Activated CD8-positive, alpha-beta memory T cell treated with anti-CD3 and anti-CD28 coated beads, Interleukin-2, amount 10 ng/mL, durations not matched to agents 7 days and 5 days (primary cell): ENCODE measurements around the gene SELPLG. TPM values are rescaled to one million over a fixed set of nuclear protein-coding genes. Genes with fewer than 3 reads are reported as not detected.

ENCODE experiments used
- ATAC-seq: fragments of 150-1000 bp; cut with Tn5 transposase; one replicate; pipeline ENCODE4 v1.10.0; 2021; ENCODE audit warnings: moderate library complexity
- CTCF ChIA-PET: fragments of 350-600 bp; sonication (Branson Sonifier 250); formaldehyde crosslinking; loops from one replicate; lab custom pipeline; 2021; ENCODE audit warnings: antibody characterized with exemption; lab: Charles Lee
- DNase-seq: peaks from one replicate; pipeline ENCODE4 v3.0.0-alpha.2; 2020
- H3K27ac Mint-ChIP-seq: one replicate; pipeline ENCODE4 v1.8.0; 2021; ENCODE audit warnings: mild to moderate bottlenecking, mixed read lengths
- H3K27me3 Mint-ChIP-seq: one replicate; pipeline ENCODE4 v1.8.0; 2021; ENCODE audit warnings: mixed read lengths
- H3K36me3 Mint-ChIP-seq: one replicate; pipeline ENCODE4 v1.8.0; 2021; ENCODE audit warnings: mild to moderate bottlenecking, mixed read lengths
- H3K4me1 Mint-ChIP-seq: one replicate; pipeline ENCODE4 v1.8.0; 2021; ENCODE audit warnings: mixed read lengths
- H3K4me3 Mint-ChIP-seq: one replicate; pipeline ENCODE4 v1.8.0; 2021; ENCODE audit warnings: mild to moderate bottlenecking, moderate library complexity, mixed read lengths
- H3K9me3 Mint-ChIP-seq: one replicate; pipeline ENCODE4 v1.8.0; 2022; ENCODE audit warnings: low read depth, mixed read lengths
- total RNA-seq, 2 experiments: library from RNA; stranded (reverse); gene quantifications; one replicate each; pipeline ENCODE4 v1.2.3, GENCODE V29; 2021

The SELPLG gene
- total RNA-seq, 2 experiments from 2014 or later, result 148 to 184 TPM

DNA sequence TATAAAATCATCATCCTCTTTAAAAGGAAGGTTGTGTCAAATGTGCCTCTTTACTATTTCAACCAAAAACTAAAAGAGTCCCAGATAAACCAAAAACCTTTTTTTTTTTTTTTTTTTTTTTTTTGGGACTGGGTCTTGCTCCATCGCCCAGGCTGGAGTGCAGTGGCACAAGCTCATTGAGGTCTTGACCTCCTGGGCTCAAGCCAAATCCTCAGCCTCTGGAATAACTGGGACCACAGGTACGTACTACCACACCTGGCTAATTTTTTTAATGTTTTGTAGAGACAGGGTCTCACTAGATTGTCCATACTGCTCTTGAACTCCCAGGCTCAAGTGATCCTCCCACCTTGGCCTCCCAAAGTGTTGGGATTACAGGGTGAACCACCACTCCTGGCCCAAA lies 16.4 kb upstream of the SELPLG start:
- Mint-ChIP-seq H3K27me3 (no peaks in the 10 kb centered on the region), H3K27ac (no peak overlapping the region), H3K4me1 (peaks cover 25% of the 10 kb centered on the region), H3K4me3 (no peak overlapping the region), H3K36me3 (peaks cover 15% of the 10 kb centered on the region), H3K9me3 (no peaks in the 10 kb centered on the region)
- CTCF ChIA-PET, result interaction anchor here (1.6 to 1.8 kb wide), 2 partner anchors 14 to 32 kb away, joined by 4 to 5 read pairs; no protein-coding TSS in a partner anchor
- ATAC-seq, result no peak
- no peak for DNase-seq

DNA sequence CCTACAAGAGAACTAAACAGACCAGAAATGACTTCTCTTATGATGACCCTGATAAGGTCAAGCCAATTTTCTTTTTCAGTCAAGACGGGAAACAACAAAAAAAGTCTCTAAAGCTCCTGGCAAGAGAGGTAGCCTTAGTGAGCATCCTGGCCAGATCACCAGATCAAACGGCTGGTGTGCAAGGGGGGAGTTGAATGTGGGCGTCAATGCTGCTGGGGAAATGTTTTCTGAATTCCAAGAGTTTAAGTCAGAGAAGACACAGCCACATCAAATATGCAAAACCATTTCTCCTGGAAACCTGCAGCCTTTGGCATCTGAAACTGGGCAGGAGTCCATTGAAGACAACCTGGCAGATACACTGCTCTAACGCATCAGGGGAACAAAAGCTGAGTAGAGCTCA lies 16.0 kb upstream of the SELPLG start:
- no peak overlapping the region for H3K27ac Mint-ChIP-seq
- peaks cover 25% of the 10 kb centered on the region for H3K4me1 Mint-ChIP-seq
- H3K27me3 Mint-ChIP-seq, result no peaks in the 10 kb centered on the region
- no peaks in the 10 kb centered on the region for H3K9me3 Mint-ChIP-seq
- H3K36me3 Mint-ChIP-seq, result peaks cover 14% of the 10 kb centered on the region
- H3K4me3 Mint-ChIP-seq, result no peak overlapping the region
- CTCF ChIA-PET, result interaction anchor here (1.6 to 1.8 kb wide), 2 partner anchors 15 to 31 kb away, joined by 4 to 5 read pairs; no protein-coding TSS in a partner anchor
- ATAC-seq, result no peak
- DNase-seq, result no peak

DNA sequence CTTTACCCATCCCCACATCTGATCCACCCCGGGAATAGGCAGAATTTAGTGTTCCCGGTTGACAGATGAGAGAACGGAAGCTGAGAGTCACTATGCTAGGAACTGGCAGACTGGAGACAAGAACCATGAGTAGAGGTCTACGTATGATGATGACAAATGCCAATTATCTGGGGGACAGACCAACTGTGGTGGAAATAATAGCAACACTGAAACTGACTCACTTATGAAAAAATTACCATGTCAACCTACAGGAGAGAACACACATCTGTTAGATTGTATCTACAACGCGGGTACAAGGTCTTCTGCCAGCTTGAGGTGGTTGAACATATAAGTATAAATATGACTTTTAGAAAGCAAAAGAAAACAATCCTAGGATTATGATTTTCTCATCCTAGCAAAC lies 15.4 kb upstream of the SELPLG start:
- CTCF ChIA-PET, result interaction anchor here (0.5 to 1.8 kb wide), 3 partner anchors 15 to 157 kb away, joined by 3 to 5 read pairs (median 4); no protein-coding TSS in a partner anchor
- DNase-seq (no peak), ATAC-seq (no peak)
- Mint-ChIP-seq H3K27ac (no peak overlapping the region), H3K27me3 (no peaks in the 10 kb centered on the region), H3K4me1 (peaks cover 25% of the 10 kb centered on the region), H3K36me3 (peaks cover 14% of the 10 kb centered on the region), H3K4me3 (no peak overlapping the region), H3K9me3 (no peaks in the 10 kb centered on the region)

DNA sequence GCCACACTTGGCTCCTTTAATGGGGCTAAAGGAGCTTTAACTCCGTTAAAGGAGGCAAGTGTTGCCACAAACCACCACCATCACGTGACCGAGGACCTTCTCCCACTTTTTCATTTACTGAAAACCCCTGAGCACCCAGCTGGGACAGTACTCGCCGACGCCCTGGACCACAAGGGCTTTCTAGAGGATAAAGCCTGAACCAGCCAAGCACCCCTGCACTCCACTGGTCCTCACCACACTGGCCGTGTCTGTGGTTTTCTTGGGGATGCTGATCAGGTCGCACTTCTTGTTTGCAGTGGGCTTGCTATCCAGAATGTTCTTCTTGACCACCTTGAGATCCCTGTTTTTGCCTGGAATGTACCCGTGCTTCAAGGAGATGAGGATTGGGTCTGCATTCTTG lies 14.7 kb upstream of the SELPLG start:
- peaks cover 25% of the 10 kb centered on the region for H3K4me1 Mint-ChIP-seq
- peaks cover 14% of the 10 kb centered on the region for H3K36me3 Mint-ChIP-seq
- no peaks in the 10 kb centered on the region for H3K9me3 Mint-ChIP-seq
- DNase-seq, result no peak
- H3K27me3 Mint-ChIP-seq, result no peaks in the 10 kb centered on the region
- CTCF ChIA-PET, result no interaction called here
- H3K4me3 Mint-ChIP-seq, result no peak overlapping the region
- no peak overlapping the region for H3K27ac Mint-ChIP-seq
- ATAC-seq, result no peak

DNA sequence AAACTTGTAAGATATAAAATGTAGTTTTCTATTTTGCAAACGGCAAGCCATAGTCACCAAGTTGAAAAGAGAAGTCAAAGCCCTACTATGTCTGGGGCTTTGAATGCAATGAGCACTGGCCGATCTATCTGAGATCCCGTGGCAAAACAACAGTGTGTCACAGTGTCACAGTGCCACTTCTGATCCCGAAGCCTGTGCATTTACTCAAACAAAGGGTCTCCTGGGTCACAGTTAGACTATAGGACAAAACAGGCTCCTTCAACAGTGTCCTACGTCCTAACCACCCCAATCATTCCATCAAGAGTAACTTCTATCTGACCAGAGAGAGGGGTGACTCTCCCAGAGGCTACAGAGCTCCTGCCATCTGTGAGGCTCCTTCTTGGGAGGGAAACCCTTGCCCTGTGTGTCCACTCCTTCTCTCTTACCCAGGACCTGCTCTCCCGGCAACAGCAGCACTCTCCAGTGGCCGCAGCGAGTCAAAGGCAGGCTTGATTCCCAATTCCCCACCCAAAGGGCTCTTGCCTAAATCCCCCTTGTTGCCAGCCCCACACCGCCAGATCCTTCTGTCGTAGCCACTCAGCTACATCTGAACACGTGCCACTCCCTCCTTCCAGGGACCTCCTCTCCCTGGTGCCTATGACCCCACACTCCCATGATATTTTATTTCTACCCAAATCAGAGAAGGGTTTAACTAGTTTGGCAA lies 14.0 kb upstream of the SELPLG start:
- CTCF ChIA-PET, result interaction anchor here (0.8 to 3.6 kb wide), 4 partner anchors 12 to 85 kb away, joined by 4 to 12 read pairs (median 9); partner anchors contain the start of gene ISCU
- Mint-ChIP-seq H3K27me3 (no peaks in the 10 kb centered on the region), H3K27ac (peak overlapping the region; percentile 10), H3K4me1 (peaks cover 25% of the 10 kb centered on the region), H3K4me3 (no peak overlapping the region), H3K36me3 (peaks cover 14% of the 10 kb centered on the region), H3K9me3 (no peaks in the 10 kb centered on the region)
- DNase-seq, result no peak
- no peak for ATAC-seq

DNA sequence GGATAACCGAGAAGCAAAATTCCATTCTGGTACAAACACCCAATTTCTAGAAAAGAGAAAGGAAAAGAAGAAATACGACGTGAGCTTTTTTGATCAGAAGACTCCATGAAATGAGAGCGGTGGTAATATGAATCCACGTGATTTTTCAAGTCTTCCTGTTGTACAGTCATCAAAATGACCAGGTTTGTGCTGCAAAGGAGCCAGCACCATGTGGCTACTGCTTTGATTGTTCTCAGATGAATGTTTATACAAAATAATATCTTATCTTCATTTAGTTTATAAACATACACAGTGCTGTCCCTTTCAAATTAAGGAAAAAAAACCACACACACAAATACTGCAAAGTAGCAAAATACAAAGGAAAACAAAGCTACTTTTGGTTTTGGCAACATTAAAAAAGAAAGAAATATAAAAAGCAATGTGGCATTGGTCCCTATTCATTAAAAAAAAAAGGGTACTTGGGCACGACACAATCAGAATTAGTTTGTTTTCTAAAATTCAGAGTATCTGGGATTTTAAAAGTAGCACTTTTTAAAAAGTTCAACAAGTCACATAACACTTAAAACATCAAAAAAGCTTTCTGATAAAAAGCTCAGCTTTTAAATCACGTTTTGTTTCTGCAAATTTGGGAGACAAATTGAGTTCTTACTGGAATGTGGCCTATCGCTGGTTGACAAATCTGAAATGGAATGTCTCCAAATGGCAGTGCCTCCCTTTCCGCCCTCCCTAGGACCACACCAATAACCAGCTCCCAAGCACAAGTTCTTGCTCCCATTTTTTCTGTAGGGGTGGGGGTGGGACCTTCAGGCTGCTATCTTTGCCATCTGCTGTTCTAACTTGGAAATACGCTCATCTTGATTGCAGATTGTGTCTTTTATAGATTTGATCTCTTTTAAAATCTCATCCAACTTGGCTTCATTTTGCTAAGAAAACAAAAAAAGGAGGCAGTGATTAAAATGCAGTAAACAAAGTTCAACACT lies 13.2 kb upstream of the SELPLG start:
- H3K4me3 Mint-ChIP-seq, result no peak overlapping the region
- H3K36me3 Mint-ChIP-seq, result peaks cover 11% of the 10 kb centered on the region
- no peaks in the 10 kb centered on the region for H3K9me3 Mint-ChIP-seq
- DNase-seq (no peak), ATAC-seq (peak; percentile 27)
- peak overlapping the region; percentile 22 for H3K27ac Mint-ChIP-seq
- peaks cover 25% of the 10 kb centered on the region for H3K4me1 Mint-ChIP-seq
- no peaks in the 10 kb centered on the region for H3K27me3 Mint-ChIP-seq
- CTCF ChIA-PET, result interaction anchor here (0.7 to 3.6 kb wide), 9 partner anchors 11 to 202 kb away, joined by 3 to 12 read pairs (median 4); partner anchors contain the start of genes ISCU and SELPLG

DNA sequence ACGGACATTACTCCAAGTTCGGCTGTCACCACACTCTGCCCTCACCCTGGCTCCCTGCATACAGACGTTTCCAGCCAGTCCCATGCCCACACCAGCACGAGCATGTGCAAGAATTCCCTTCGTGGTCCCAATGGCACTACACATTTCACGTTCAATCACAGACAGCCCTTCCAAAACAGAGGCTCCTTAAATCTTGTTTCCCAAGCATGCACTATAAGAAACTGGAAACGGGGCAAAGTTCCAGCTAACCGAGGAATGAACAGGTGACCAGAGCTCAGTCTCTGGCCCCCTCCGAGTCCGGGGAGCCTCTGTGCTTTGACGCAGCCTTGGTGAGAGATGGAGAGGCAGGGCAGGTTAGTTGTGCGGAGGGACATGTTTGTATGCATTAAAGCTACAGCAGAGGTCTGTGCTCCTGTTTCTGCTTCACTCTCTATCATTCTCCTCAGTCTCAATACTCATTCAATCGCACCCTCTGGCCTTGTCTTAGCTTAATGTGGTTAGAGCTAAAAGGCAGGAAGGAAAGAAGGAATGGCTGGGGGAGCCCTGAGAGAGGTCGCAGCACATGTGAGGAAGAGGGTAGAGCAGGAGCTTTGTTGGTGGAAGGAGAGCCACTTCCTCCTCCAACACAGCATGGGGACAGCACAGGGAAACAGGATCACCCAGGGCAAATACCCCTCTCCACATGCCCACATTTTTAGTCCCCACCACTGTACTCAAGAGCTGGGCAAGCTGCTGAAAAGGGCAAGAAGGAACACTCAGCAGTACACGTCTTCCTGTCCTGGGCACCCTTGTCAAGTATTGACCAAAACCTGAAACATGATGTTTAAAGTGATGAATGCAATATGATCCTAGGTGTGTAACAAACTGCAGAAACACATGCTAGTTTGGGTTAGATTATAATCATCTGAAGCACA lies 12.2 kb upstream of the SELPLG start:
- H3K27me3 Mint-ChIP-seq, result no peaks in the 10 kb centered on the region
- CTCF ChIA-PET, result interaction anchor here (0.7 to 3.6 kb wide), 8 partner anchors 10 to 466 kb away, joined by 3 to 12 read pairs (median 5); partner anchors contain the start of gene SELPLG
- no peaks in the 10 kb centered on the region for H3K9me3 Mint-ChIP-seq
- H3K27ac Mint-ChIP-seq, result peak overlapping the region; percentile 22
- no peak overlapping the region for H3K4me3 Mint-ChIP-seq
- DNase-seq, result no peak
- no peak for ATAC-seq
- peaks cover 8% of the 10 kb centered on the region for H3K36me3 Mint-ChIP-seq
- peaks cover 27% of the 10 kb centered on the region for H3K4me1 Mint-ChIP-seq

DNA sequence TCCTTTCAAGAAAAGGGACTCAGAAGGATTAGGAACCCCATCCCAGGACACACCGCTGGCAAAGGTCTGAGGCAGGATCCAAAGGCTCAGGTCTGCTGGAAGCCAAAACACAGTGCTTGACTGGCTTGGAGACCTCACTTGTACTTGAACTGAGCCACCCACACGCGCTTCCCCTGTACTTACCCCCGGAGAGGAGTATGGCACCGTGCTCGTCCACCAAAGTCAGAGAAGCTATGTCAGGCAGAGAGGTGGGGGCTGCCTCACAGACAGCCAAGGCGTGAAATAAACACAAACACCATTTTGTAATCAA lies 11.1 kb upstream of the SELPLG start:
- H3K27me3 Mint-ChIP-seq, result no peaks in the 10 kb centered on the region
- CTCF ChIA-PET, result interaction anchor here (2.9 to 3.6 kb wide), 2 partner anchors 9 to 27 kb away, joined by 11 to 12 read pairs; no protein-coding TSS in a partner anchor
- no peak for DNase-seq
- no peak overlapping the region for H3K4me3 Mint-ChIP-seq
- no peaks in the 10 kb centered on the region for H3K9me3 Mint-ChIP-seq
- H3K36me3 Mint-ChIP-seq, result peaks cover 8% of the 10 kb centered on the region
- ATAC-seq, result no peak
- H3K27ac Mint-ChIP-seq, result no peak overlapping the region
- H3K4me1 Mint-ChIP-seq, result peaks cover 30% of the 10 kb centered on the region

DNA sequence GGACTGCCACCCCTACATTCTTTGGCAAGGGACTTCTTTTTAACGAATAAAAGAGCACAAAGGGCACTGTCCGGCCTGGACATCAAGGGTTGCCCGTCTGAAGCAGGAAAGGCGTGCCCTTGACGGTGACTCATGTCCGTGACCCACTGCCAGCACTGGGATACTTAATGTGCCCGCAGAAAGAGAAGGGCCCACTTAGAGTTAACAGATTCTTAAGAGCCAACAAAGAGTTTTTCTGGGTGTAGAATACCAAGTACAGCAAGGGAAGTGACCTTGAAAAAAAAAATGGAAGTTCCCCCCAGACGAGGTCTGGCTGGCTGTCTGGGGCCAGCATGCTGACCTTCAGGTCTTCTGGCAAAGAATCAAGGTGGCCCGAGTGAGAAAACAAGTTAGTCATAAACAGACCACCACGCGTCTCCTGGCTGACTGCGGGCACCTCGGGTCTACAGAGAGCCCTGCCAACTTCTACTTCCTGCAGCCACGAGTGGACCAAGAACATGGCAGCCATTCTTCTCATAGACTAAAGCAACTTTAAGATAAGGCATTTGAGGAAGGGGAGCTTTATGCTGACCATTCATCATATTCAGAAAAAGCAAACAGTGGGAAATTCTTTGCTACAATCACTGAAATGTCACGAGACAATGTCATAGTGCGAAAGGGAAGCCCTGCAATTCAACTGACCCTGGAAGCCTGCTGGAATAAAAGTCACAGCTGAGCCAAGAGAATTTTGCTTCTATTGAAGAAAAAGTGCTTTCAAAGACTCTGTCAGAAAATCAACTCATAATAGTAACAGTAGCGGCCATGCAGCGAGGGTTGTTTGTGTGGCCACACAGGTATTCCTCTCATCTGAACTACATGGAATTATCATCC lies 10.5 kb upstream of the SELPLG start:
- H3K4me1 Mint-ChIP-seq, result peaks cover 25% of the 10 kb centered on the region
- CTCF ChIA-PET, result interaction anchor here (3.6 kb wide), 1 partner anchor 27 kb away, joined by 12 read pairs; no protein-coding TSS in a partner anchor
- H3K9me3 Mint-ChIP-seq, result no peaks in the 10 kb centered on the region
- H3K4me3 Mint-ChIP-seq, result no peak overlapping the region
- H3K27me3 Mint-ChIP-seq, result no peaks in the 10 kb centered on the region
- no peak for DNase-seq
- peaks cover 8% of the 10 kb centered on the region for H3K36me3 Mint-ChIP-seq
- H3K27ac Mint-ChIP-seq, result no peak overlapping the region
- ATAC-seq, result no peak

DNA sequence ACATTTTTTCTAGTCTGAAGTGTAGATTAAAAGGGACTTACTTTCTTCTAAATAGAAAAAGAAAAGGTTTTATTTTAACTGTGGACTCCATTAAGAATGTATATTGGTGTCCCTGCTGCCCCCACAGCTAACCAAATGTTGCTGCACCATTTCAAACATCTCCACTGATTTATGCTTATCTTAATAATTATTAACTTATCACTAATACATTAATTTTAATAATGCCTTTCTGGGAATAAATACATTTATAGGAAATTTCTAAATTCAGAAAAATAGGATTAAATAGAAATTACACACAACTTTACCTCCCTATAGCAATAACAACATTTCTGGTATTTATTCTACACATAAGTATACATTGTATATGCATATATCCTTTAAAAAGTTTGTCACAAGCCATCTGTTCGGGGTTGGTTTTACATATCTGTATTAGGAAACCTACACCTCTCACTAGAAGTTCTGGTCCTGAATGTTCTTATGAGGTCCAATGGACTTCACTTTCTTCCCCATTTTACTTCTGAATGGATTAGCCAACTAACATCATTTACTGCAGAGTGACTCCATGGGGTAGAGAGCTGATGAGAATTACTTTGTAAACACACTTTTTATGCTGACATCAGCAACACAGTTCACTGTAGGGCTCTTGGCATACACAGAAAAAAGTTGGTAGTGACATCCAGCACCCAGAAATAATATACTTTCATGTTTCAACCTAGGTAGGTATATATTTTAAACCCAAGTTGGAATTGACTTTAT lies 9.4 kb upstream of the SELPLG start:
- no peaks in the 10 kb centered on the region for H3K9me3 Mint-ChIP-seq
- H3K4me1 Mint-ChIP-seq, result peaks cover 22% of the 10 kb centered on the region
- H3K27ac Mint-ChIP-seq, result no peak overlapping the region
- peaks cover 6% of the 10 kb centered on the region for H3K36me3 Mint-ChIP-seq
- no peak for DNase-seq
- H3K27me3 Mint-ChIP-seq, result no peaks in the 10 kb centered on the region
- H3K4me3 Mint-ChIP-seq, result no peak overlapping the region
- no peak for ATAC-seq
- CTCF ChIA-PET, result no interaction called here

DNA sequence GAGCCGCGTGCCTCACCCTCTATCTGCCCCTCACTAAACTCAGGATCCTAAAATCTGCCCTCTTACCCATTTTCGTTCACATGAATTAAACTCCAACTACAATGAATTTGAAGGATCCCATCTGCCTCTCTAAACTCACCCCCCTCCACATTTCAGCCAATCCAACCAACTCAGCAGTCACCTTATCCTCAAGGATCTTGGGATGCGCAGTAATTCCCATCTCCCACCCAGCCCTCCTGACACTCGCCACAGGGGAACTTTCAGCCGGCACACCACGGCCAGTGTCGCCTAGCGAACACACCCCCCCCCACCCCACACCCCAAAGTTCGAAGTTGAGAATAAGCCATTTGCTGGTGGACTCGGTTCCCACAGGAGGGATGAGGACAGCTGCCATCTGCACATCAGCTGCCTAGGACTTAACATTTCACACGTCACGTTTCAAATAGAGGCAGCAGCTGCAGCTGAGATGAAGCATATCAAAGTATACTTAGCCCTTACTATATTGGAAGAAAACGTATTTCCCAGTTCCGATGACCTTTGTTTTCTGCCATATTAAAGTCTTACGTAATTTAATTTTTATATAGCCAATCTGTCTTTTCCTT lies 8.7 kb upstream of the SELPLG start:
- CTCF ChIA-PET, result interaction anchor here (3.1 kb wide), 1 partner anchor 24 kb away, joined by 17 read pairs; no protein-coding TSS in a partner anchor
- ATAC-seq, result no peak
- Mint-ChIP-seq H3K4me1 (peaks cover 25% of the 10 kb centered on the region), H3K4me3 (no peak overlapping the region), H3K9me3 (no peaks in the 10 kb centered on the region), H3K27me3 (no peaks in the 10 kb centered on the region), H3K36me3 (peaks cover 9% of the 10 kb centered on the region), H3K27ac (no peak overlapping the region)
- DNase-seq, result no peak
